Esophagus (tissue), 2 donors: Measurements from ENCODE around the gene CEP104. TPM values are rescaled to one million over a fixed set of nuclear protein-coding genes. Genes with fewer than 3 reads are reported as not detected.

Experiments used
- H3K27ac ChIP-seq, 2 donors: one replicate each; pipeline ENCODE4 v1.5.1; 2013; ENCODE audit warnings: low read depth in 2 of 2, mild to moderate bottlenecking in 2 of 2, inconsistent platforms in 1 of 2, low read length in 1 of 2, moderate library complexity in 1 of 2
- H3K27me3 ChIP-seq, 2 donors: one replicate each; pipeline ENCODE4 v1.6.1; 2013; ENCODE audit warnings: low read length in 2 of 2, control low read depth in 1 of 2, mild to moderate bottlenecking in 1 of 2; ENCODE audit not compliant: insufficient read depth in 2 of 2, control insufficient read depth in 1 of 2
- H3K36me3 ChIP-seq, 2 donors: one replicate each; pipeline ENCODE4 v1.6.1; 2013; ENCODE audit warnings: low read length in 1 of 2; ENCODE audit not compliant: control insufficient read depth in 2 of 2, insufficient read depth in 2 of 2
- H3K4me1 ChIP-seq, 2 donors: one replicate each; pipeline ENCODE4 v1.6.1; 2013; ENCODE audit warnings: low read length in 1 of 2; ENCODE audit not compliant: control insufficient read depth in 2 of 2, insufficient read depth in 2 of 2
- H3K4me3 ChIP-seq, 2 donors: one replicate each; pipeline ENCODE4 v1.5.1; 2013; ENCODE audit warnings: low read length in 2 of 2, mild to moderate bottlenecking in 2 of 2, low read depth in 1 of 2, moderate library complexity in 1 of 2
- H3K9me3 ChIP-seq, 2 donors: one replicate each; pipeline ENCODE4 v1.6.1; 2013; ENCODE audit warnings: mild to moderate bottlenecking in 2 of 2, low read depth in 1 of 2, low read length in 1 of 2, moderate library complexity in 1 of 2; ENCODE audit not compliant: control insufficient read depth in 2 of 2, insufficient read depth in 1 of 2
- WGBS, 2 donors: extraction: QIAGEN DNeasy Blood & Tissue Kit; methylation state at CpG; one replicate each; pipeline ENCODE4 v1.1.7; 2013; 5-methylcytosine and 5-hydroxymethylcytosine counted together
- polyA plus RNA-seq, 2 donors: library from polyadenylated mRNA; stranded (reverse); fragments of 200-250 nt; gene quantifications; one replicate each; pipeline ENCODE4 v1.2.3, GENCODE V29; 2013
- donor health status: healthy with polysubstance abuse.
- donor health status: Bipolar disorder and iron deficiency.

The CEP104 gene
- polyA plus RNA-seq, 2 donors = 6.6 to 7.0 TPM

GRCh38 chr1:3837200-3837599, 19.8 kb downstream of the CEP104 start:
- Histone ChIP-seq H3K4me1 (no peaks in the 10 kb centered on the region), H3K27ac (no peak overlapping the region), H3K36me3 (peaks cover 30 to 34% of the 10 kb centered on the region in 2 donors), H3K4me3 (no peak overlapping the region), H3K9me3 (peaks cover 0 to 10% of the 10 kb centered on the region in 2 donors), H3K27me3 (no peaks in the 10 kb centered on the region)
- 98 to 100% methylated on average over 6 of the region's 6 CpGs for WGBS, 2 donors

GRCh38 chr1:3836421-3836820, 20.6 kb downstream of the CEP104 start:
- peaks cover 30 to 38% of the 10 kb centered on the region in 2 donors for H3K36me3 ChIP-seq
- no peak overlapping the region for H3K27ac ChIP-seq
- no peak overlapping the region for H3K4me3 ChIP-seq
- WGBS, 2 donors = 96% methylated on average over 10 to 11 of the region's 11 CpGs
- peaks cover 0 to 10% of the 10 kb centered on the region in 2 donors for H3K9me3 ChIP-seq
- H3K4me1 ChIP-seq = no peaks in the 10 kb centered on the region
- no peaks in the 10 kb centered on the region for H3K27me3 ChIP-seq

- H3K27ac ChIP-seq = no peak overlapping the region
- H3K4me3 ChIP-seq = no peak overlapping the region
- peaks cover 0 to 10% of the 10 kb centered on the region in 2 donors for H3K9me3 ChIP-seq
- H3K4me1 ChIP-seq = no peaks in the 10 kb centered on the region
- H3K27me3 ChIP-seq = no peaks in the 10 kb centered on the region
- H3K36me3 ChIP-seq = peaks cover 24 to 40% of the 10 kb centered on the region in 2 donors
- WGBS, 2 donors = 93 to 95% methylated on average over 10 of the region's 10 CpGs
Measured at GRCh38 chr1:3834701-3835100, 22.3 kb downstream of the CEP104 start.

GRCh38 chr1:3831689-3832088, 25.3 kb downstream of the CEP104 start:
- Histone ChIP-seq H3K27ac (no peak overlapping the region), H3K4me3 (no peak overlapping the region), H3K4me1 (no peaks in the 10 kb centered on the region), H3K27me3 (no peaks in the 10 kb centered on the region), H3K36me3 (peaks cover 13 to 38% of the 10 kb centered on the region in 2 donors), H3K9me3 (no peaks in the 10 kb centered on the region)
- WGBS, 2 donors = 78 to 84% methylated on average over 6 of the region's 6 CpGs

- Histone ChIP-seq H3K27me3 (no peaks in the 10 kb centered on the region), H3K9me3 (no peaks in the 10 kb centered on the region), H3K27ac (no peak overlapping the region), H3K4me3 (no peak overlapping the region), H3K36me3 (peaks cover 11 to 50% of the 10 kb centered on the region in 2 donors), H3K4me1 (no peaks in the 10 kb centered on the region)
- WGBS, 2 donors = 91 to 94% methylated on average over 8 of the region's 8 CpGs
Measured at GRCh38 chr1:3828391-3828790, 28.6 kb downstream of the CEP104 start.

GRCh38 chr1:3827813-3828307, 29.2 kb downstream of the CEP104 start:
- WGBS, 2 donors = 89 to 92% methylated on average over 14 of the region's 14 CpGs

GRCh38 chr1:3825356-3825755, 31.7 kb downstream of the CEP104 start:
- Histone ChIP-seq H3K27me3 (no peaks in the 10 kb centered on the region), H3K9me3 (no peaks in the 10 kb centered on the region), H3K27ac (no peak overlapping the region), H3K4me1 (no peaks in the 10 kb centered on the region), H3K36me3 (peaks cover 20 to 66% of the 10 kb centered on the region in 2 donors), H3K4me3 (no peak overlapping the region)
- 82% methylated on average over 15 of the region's 15 CpGs for whole genome bisulfite sequencing, 2 donors

More at GRCh38 chr1:3827813-3828307, 29.2 kb downstream of the CEP104 start:
- Histone ChIP-seq H3K4me1 (no peaks in the 10 kb centered on the region), H3K27me3 (no peaks in the 10 kb centered on the region), H3K36me3 (peaks cover 11 to 55% of the 10 kb centered on the region in 2 donors), H3K9me3 (no peaks in the 10 kb centered on the region), H3K27ac (no peak overlapping the region), H3K4me3 (no peak overlapping the region)

- WGBS, 2 donors = 80 to 90% methylated on average over 8 of the region's 8 CpGs
Measured at GRCh38 chr1:3824650-3825049, 32.4 kb downstream of the CEP104 start.

GRCh38 chr1:3822421-3822820, 34.6 kb downstream of the CEP104 start:
- Histone ChIP-seq H3K36me3 (peaks cover 20 to 57% of the 10 kb centered on the region in 2 donors), H3K4me1 (no peaks in the 10 kb centered on the region), H3K9me3 (no peaks in the 10 kb centered on the region), H3K27ac (no peak overlapping the region), H3K27me3 (no peaks in the 10 kb centered on the region), H3K4me3 (no peak overlapping the region)
- WGBS, 2 donors = 78 to 86% methylated on average over 16 of the region's 16 CpGs

More at GRCh38 chr1:3824650-3825049, 32.4 kb downstream of the CEP104 start:
- Histone ChIP-seq H3K4me1 (no peaks in the 10 kb centered on the region), H3K27ac (no peak overlapping the region), H3K9me3 (no peaks in the 10 kb centered on the region), H3K27me3 (no peaks in the 10 kb centered on the region), H3K4me3 (no peak overlapping the region), H3K36me3 (peaks cover 26 to 69% of the 10 kb centered on the region in 2 donors)

- Histone ChIP-seq H3K27ac (no peak overlapping the region), H3K36me3 (peaks cover 20 to 55% of the 10 kb centered on the region in 2 donors), H3K27me3 (no peaks in the 10 kb centered on the region), H3K4me1 (no peaks in the 10 kb centered on the region), H3K9me3 (no peaks in the 10 kb centered on the region), H3K4me3 (no peak overlapping the region)
- WGBS, 2 donors = 88 to 90% methylated on average over 15 of the region's 15 CpGs
Measured at GRCh38 chr1:3821908-3822307, 35.1 kb downstream of the CEP104 start.
